Gastrocnemius medialis (tissue), 4 donors: Measurements from ENCODE around the gene HDAC7.

Experiments used
- POLR2A ChIP-seq, 2 donors: fragments of 450-650 bp; IDR thresholded peaks; one replicate each; pipeline ENCODE4 v1.6.1; 2017; ENCODE audit warnings: antibody characterized with exemption in 2 of 2, mild to moderate bottlenecking in 2 of 2, moderate library complexity in 2 of 2
- TF ChIP-seq, protein P1 (sequence below), 5 experiments: fragments of 450-650 bp in 3 of 5; fragments of 200-600 bp in 2 of 5; sonication (generic) in 2 of 5; IDR thresholded peaks in 4 of 5; conservative IDR thresholded peaks in 1 of 5; 1 replicate in 4 of 5; 2 replicates in 1 of 5; pipeline ENCODE4 v1.5.1; 2016 to 2019; ENCODE audit warnings: antibody characterized with exemption in 5 of 5, mild to moderate bottlenecking in 3 of 5, moderate library complexity in 3 of 5

DNA sequence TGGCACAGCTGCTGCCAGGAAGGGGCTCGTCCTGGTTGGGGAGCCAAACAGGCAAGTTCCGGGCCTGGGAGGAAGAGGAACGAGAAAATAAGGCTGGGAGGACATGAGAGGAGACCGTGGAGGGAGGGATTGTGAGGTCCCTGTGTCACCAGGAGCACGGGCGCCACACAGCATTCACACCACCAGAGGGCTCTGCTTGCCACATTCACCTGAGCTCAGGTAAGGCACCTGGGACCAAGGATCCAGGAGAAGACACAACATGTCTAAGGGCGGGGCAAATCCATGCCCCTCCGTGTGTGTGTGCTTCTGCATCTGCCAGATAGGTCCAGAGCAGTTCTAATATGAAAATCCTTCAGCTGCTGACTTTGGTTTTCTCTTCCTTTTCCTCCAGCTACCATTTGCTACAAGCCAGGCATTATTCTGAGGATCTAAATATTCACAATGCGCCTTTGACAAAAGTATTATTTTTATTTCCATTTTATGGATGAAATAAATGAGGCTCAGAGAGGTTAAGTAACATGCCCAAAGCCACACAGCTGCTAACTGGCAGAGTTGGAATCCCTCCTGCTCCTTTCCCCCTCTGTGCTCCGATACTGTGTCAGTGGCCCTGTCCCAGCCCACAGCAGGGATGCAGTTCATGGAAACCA is 75.6 kb downstream of the HDAC7 start:
- TF ChIP-seq, protein P1, sequence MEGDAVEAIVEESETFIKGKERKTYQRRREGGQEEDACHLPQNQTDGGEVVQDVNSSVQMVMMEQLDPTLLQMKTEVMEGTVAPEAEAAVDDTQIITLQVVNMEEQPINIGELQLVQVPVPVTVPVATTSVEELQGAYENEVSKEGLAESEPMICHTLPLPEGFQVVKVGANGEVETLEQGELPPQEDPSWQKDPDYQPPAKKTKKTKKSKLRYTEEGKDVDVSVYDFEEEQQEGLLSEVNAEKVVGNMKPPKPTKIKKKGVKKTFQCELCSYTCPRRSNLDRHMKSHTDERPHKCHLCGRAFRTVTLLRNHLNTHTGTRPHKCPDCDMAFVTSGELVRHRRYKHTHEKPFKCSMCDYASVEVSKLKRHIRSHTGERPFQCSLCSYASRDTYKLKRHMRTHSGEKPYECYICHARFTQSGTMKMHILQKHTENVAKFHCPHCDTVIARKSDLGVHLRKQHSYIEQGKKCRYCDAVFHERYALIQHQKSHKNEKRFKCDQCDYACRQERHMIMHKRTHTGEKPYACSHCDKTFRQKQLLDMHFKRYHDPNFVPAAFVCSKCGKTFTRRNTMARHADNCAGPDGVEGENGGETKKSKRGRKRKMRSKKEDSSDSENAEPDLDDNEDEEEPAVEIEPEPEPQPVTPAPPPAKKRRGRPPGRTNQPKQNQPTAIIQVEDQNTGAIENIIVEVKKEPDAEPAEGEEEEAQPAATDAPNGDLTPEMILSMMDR (IDR thresholded peaks at IDR 0.05 in 4 of 5, conservative IDR thresholded peaks at IDR 0.05 in 1 of 5) = peak; percentile 19 to 53 (median 42)
- no peak for TF ChIP-seq POLR2A (IDR thresholded peaks at IDR 0.05)
